ENCODE results near the gene MCUB.

GRCh38 chr4:109614015-109614414, 54.0 kb downstream of the MCUB start:
- TF ChIP-seq, protein P1, sequence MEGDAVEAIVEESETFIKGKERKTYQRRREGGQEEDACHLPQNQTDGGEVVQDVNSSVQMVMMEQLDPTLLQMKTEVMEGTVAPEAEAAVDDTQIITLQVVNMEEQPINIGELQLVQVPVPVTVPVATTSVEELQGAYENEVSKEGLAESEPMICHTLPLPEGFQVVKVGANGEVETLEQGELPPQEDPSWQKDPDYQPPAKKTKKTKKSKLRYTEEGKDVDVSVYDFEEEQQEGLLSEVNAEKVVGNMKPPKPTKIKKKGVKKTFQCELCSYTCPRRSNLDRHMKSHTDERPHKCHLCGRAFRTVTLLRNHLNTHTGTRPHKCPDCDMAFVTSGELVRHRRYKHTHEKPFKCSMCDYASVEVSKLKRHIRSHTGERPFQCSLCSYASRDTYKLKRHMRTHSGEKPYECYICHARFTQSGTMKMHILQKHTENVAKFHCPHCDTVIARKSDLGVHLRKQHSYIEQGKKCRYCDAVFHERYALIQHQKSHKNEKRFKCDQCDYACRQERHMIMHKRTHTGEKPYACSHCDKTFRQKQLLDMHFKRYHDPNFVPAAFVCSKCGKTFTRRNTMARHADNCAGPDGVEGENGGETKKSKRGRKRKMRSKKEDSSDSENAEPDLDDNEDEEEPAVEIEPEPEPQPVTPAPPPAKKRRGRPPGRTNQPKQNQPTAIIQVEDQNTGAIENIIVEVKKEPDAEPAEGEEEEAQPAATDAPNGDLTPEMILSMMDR (IDR thresholded peaks at IDR 0.05), result no peak
- TF ChIP-seq POLR2A (IDR thresholded peaks at IDR 0.05) (no peak), POLR2AphosphoS5 (IDR thresholded peaks at IDR 0.05) (no peak)

Measured in prostate gland (tissue), 2 donors.